B cell (primary cell): ENCODE results near the gene RFX3. TPM values are rescaled to one million over a fixed set of nuclear protein-coding genes. Genes with fewer than 3 reads are reported as not detected.

Experiments used
- ATAC-seq: fragments of 200-7000 bp; cut with Tn5 transposase; one replicate; pipeline ENCODE4 v1.10.0; 2021; ENCODE audit warnings: low read depth, mild to moderate bottlenecking, moderate number of reproducible peaks, moderate library complexity
- CTCF ChIA-PET: fragments of 350-600 bp; sonication (Branson Sonifier 250); formaldehyde crosslinking; loops from one replicate; lab custom pipeline; 2021; ENCODE audit warnings: antibody characterized with exemption, inconsistent platforms; lab: Charles Lee
- POLR2A ChIA-PET: fragments of 350-600 bp; sonication (Branson Sonifier 250); formaldehyde crosslinking; loops from one replicate; lab custom pipeline; 2021; ENCODE audit warnings: antibody characterized with exemption; lab: Charles Lee
- DNase-seq: peaks from one replicate; pipeline ENCODE4 v3.0.0; 2013
- H2AFZ ChIP-seq: 2 replicates; pipeline ENCODE4 v1.6.1; 2012; ENCODE audit warnings: mild to moderate bottlenecking, low read depth, low read length; ENCODE audit not compliant: insufficient read depth, poor library complexity, severe bottlenecking
- H3K27ac ChIP-seq, 2 donors: 1 replicate in 1 of 2; 2 replicates in 1 of 2; pipeline ENCODE4 v1.5.1; 2012 to 2013; ENCODE audit warnings: low read length in 2 of 2, mild to moderate bottlenecking in 2 of 2, moderate library complexity in 1 of 2
- H3K27me3 ChIP-seq, 4 experiments: fragments of 200-600 bp in 1 of 4; sonication (generic) in 1 of 4; replicated peaks in 1 of 4; 1 replicate in 2 of 4; 2 replicates in 2 of 4; pipeline versions ENCODE4 v1.6.1 to v1.7.0; 2013 to 2016; ENCODE audit warnings: low read length in 3 of 4, mild to moderate bottlenecking in 2 of 4, mixed read lengths in 1 of 4, moderate library complexity in 1 of 4; ENCODE audit not compliant: insufficient read depth in 4 of 4, control insufficient read depth in 3 of 4; ENCODE audit errors: control extremely low read depth in 1 of 4
- H3K36me3 ChIP-seq, 2 experiments: replicated peaks in 1 of 2; 1 replicate in 1 of 2; 2 replicates in 1 of 2; pipeline versions ENCODE4 v1.6.1 to v1.7.1; 2013; ENCODE audit warnings: low read length in 1 of 2; ENCODE audit not compliant: insufficient read depth in 2 of 2, control insufficient read depth in 1 of 2; ENCODE audit errors: control extremely low read depth in 1 of 2, extremely low read depth in 1 of 2
- H3K4me1 ChIP-seq, 2 donors: fragments of 200-600 bp in 1 of 2; sonication (generic) in 1 of 2; 1 replicate in 1 of 2; 2 replicates in 1 of 2; pipeline versions ENCODE4 v1.5.1 to v1.6.1; 2013 to 2017; ENCODE audit warnings: low read length in 2 of 2; ENCODE audit not compliant: control insufficient read depth in 2 of 2, insufficient read depth in 2 of 2
- H3K4me2 ChIP-seq: replicated peaks from 2 replicates; pipeline ENCODE3; 2012; ENCODE audit warnings: mild to moderate bottlenecking, low read depth, low read length; ENCODE audit not compliant: poor library complexity, severe bottlenecking
- H3K4me3 ChIP-seq, 5 experiments: fragments of 200-600 bp in 1 of 5; sonication (generic) in 1 of 5; 1 replicate in 3 of 5; 2 replicates in 2 of 5; pipeline versions ENCODE4 v1.5.1 to v1.7.0; 2011 to 2016; ENCODE audit warnings: low read length in 4 of 5, mild to moderate bottlenecking in 4 of 5, low read depth in 2 of 5, control low read depth in 1 of 5, moderate library complexity in 1 of 5; ENCODE audit not compliant: insufficient read depth in 1 of 5; ENCODE audit errors: control extremely low read depth in 1 of 5, extremely low read depth in 1 of 5
- H3K79me2 ChIP-seq: fragments of 200-600 bp; sonication (generic); one replicate; pipeline ENCODE4 v1.6.0; 2016; ENCODE audit warnings: low read length; ENCODE audit not compliant: control insufficient read depth, insufficient read depth
- H3K9ac ChIP-seq: fragments of 200-600 bp; sonication (generic); 2 replicates; pipeline ENCODE4 v1.6.1; 2017; ENCODE audit warnings: mild to moderate bottlenecking, low read length, moderate library complexity
- H3K9me3 ChIP-seq, 3 donors: one replicate each; pipeline versions ENCODE4 v1.6.1 to v1.7.1; 2013; ENCODE audit warnings: low read length in 2 of 3; ENCODE audit not compliant: control insufficient read depth in 2 of 3, insufficient read depth in 1 of 3; ENCODE audit errors: control extremely low read depth in 1 of 3
- H4K20me1 ChIP-seq: 2 replicates; pipeline ENCODE4 v1.6.0; 2012; ENCODE audit warnings: mild to moderate bottlenecking, low read length; ENCODE audit not compliant: insufficient read depth, control insufficient read depth, poor library complexity, severe bottlenecking
- H3K27ac Mint-ChIP-seq: one replicate; pipeline ENCODE4 v1.8.0; 2021; ENCODE audit warnings: mixed read lengths
- H3K27me3 Mint-ChIP-seq: one replicate; pipeline ENCODE4 v1.8.0; 2021; ENCODE audit warnings: mixed read lengths
- H3K4me1 Mint-ChIP-seq: one replicate; pipeline ENCODE4 v1.8.0; 2021; ENCODE audit warnings: mixed read lengths
- H3K4me3 Mint-ChIP-seq: one replicate; pipeline ENCODE4 v1.8.0; 2021; ENCODE audit warnings: mixed read lengths
- H3K9me3 Mint-ChIP-seq: one replicate; pipeline ENCODE4 v1.8.0; 2022; ENCODE audit warnings: mixed read lengths; ENCODE audit not compliant: insufficient read depth
- CTCF ChIP-seq: fragments of 200-600 bp; IDR thresholded peaks from one replicate; pipeline ENCODE4 v1.8.0; 2022; ENCODE audit warnings: antibody characterized with exemption, mild to moderate bottlenecking
- EZH2 ChIP-seq: IDR thresholded peaks from 2 replicates; pipeline ENCODE4 v1.6.1; 2012; ENCODE audit warnings: borderline replicate concordance, low read depth, mild to moderate bottlenecking, moderate library complexity, low read length; ENCODE audit not compliant: insufficient read depth, poor library complexity, severe bottlenecking
- WGBS: methylation state at CpG from one replicate; pipeline ENCODE4 v1.1.5; 2013; ENCODE audit warnings: missing lambda C conversion rate; ENCODE audit not compliant: insufficient coverage; 5-methylcytosine and 5-hydroxymethylcytosine counted together
- intact Hi-C: fragments of 100-400 bp; cut with micrococcal nuclease; formaldehyde crosslinking; loops from one replicate; pipeline ENCODE4 v1.10.0; 2022
- polyA plus RNA-seq: library from polyadenylated mRNA; depleted of rRNA; stranded (reverse); fragments of >200 nt; gene quantifications from 2 replicates; pipeline ENCODE4 v1.2.3, GENCODE V29; 2012
- total RNA-seq, 2 donors: library from RNA; stranded (reverse); fragments of 120-200 nt in 1 of 2; gene quantifications; 1 replicate in 1 of 2; 2 replicates in 1 of 2; pipeline versions ENCODE4 v1.2.3 to v1.2.4, GENCODE V29; 2013 to 2022

RFX3 gene
- total and polyA plus RNA-seq, 2 donors (not counting 1 experiment from before 2014, with no cell fraction given) = 6.1 to 39.1 TPM

GRCh38 chr9:3261484-3261883 is 264.3 kb downstream of the RFX3 start:
- intact Hi-C loops = no loop called here
- no peaks in the 10 kb centered on the region for H3K4me1 Mint-ChIP-seq
- Histone ChIP-seq H3K36me3 (peaks cover 7 to 24% of the 10 kb centered on the region in 2 experiments), H3K4me2 (no peak overlapping the region), H3K27me3 (no peaks in the 10 kb centered on the region), H3K79me2 (no peaks in the 10 kb centered on the region), H3K4me1 (no peaks in the 10 kb centered on the region), H3K4me3 (no peak overlapping the region), H3K9me3 (no peaks in the 10 kb centered on the region), H3K27ac (no peak overlapping the region), H2AFZ (no peak overlapping the region), H4K20me1 (no peaks in the 10 kb centered on the region), H3K9ac (no peak overlapping the region)
- ChIA-PET POLR2A (no interaction called here), CTCF (no interaction called here)
- no peak for TF ChIP-seq EZH2
- TF ChIP-seq CTCF = no peak
- DNase-seq (no peak), ATAC-seq (no peak)
- no peaks in the 10 kb centered on the region for H3K9me3 Mint-ChIP-seq
- H3K4me3 Mint-ChIP-seq = no peak overlapping the region
- H3K27me3 Mint-ChIP-seq = no peaks in the 10 kb centered on the region
- 100% methylated on average over 1 of the region's 5 CpGs for WGBS
- no peak overlapping the region for H3K27ac Mint-ChIP-seq

- TF ChIP-seq CTCF (no peak), EZH2 (no peak)
- Histone ChIP-seq H3K27me3 (no peaks in the 10 kb centered on the region), H4K20me1 (no peaks in the 10 kb centered on the region), H3K79me2 (no peaks in the 10 kb centered on the region), H3K9ac (no peak overlapping the region), H3K4me3 (no peak overlapping the region), H3K4me2 (no peak overlapping the region), H3K9me3 (no peaks in the 10 kb centered on the region), H3K27ac (no peak overlapping the region), H3K4me1 (no peaks in the 10 kb centered on the region), H2AFZ (no peak overlapping the region), H3K36me3 (peaks cover 11 to 34% of the 10 kb centered on the region in 2 experiments)
- Mint-ChIP-seq H3K4me3 (no peak overlapping the region), H3K4me1 (no peaks in the 10 kb centered on the region), H3K27me3 (no peaks in the 10 kb centered on the region), H3K27ac (no peak overlapping the region), H3K9me3 (no peaks in the 10 kb centered on the region)
- intact Hi-C loops = no loop called here
- ChIA-PET CTCF (no interaction called here), POLR2A (no interaction called here)
- no peak for ATAC-seq
- 100% methylated on average over 2 of the region's 3 CpGs for WGBS
- DNase-seq = no peak
Measured at GRCh38 chr9:3256571-3257330, 269.1 kb downstream of the RFX3 start.
